ENCODE measurements around the gene FCGR2B. TPM values are rescaled to one million over a fixed set of nuclear protein-coding genes. Genes with fewer than 3 reads are reported as not detected.

The FCGR2B gene
- total RNA-seq, 1 experiment from 2014 or later = not detected

DNA sequence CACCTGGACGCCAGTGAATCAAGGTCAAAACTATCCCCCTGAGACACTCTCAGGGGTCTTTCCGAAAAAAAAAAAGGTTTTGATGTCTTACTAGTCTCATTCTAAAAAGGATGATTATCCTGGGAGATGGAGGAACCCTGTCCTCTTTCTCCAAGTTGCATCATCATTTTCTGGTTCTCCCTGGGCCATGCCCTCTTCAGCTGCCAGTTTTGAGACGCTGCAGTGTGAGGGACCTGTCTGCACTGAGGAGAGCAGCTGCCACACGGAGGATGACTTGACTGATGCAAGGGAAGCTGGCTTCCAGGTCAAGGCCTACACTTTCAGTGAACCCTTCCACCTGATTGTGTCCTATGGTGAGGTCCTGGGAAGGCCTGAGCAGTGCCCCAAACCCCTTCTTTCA, 47.6 kb downstream of the FCGR2B start:
- RAD21 ChIA-PET (ENCODE audit: low non-redundant PET in 1 of 2, low total read pairs in 2 of 2, uncharacterized antibody in 2 of 2, unreplicated experiment in 2 of 2) = no interaction called here
- POLR2A ChIA-PET = no interaction called here
- Histone ChIP-seq H3K4me2 (ENCODE audit: low read length) (no peak overlapping the region), H3K4me1 (ENCODE audit: control insufficient read depth in 1 of 2, insufficient read depth in 2 of 2, low read length in 2 of 2) (peaks cover 0 to 11% of the 10 kb centered on the region in 2 experiments; a peak in 2 of 4 replicates), H3K9me2 (ENCODE audit: insufficient read depth) (no peaks in the 10 kb centered on the region), H3K79me2 (ENCODE audit: insufficient read depth, low read length) (no peaks in the 10 kb centered on the region), H3K4me3 (replicated peaks in 1 of 2; ENCODE audit: low read depth in 1 of 2, low read length in 2 of 2) (no peak overlapping the region), H3K9me3 (ENCODE audit: control insufficient read depth in 1 of 2, insufficient read depth in 1 of 2, low read depth in 1 of 2, low read length in 2 of 2) (no peaks in the 10 kb centered on the region), H3K27ac (ENCODE audit: low read depth, low read length) (no peak overlapping the region), H3K9ac (ENCODE audit: low read length) (no peak overlapping the region), H3K36me3 (ENCODE audit: control insufficient read depth in 1 of 2, insufficient read depth in 2 of 2, low read length in 2 of 2) (no peaks in the 10 kb centered on the region), H4K20me1 (ENCODE audit: insufficient read depth) (no peaks in the 10 kb centered on the region), H2AFZ (ENCODE audit: low read depth, low read length, poor library complexity, severe bottlenecking) (no peak overlapping the region), H3K27me3 (ENCODE audit: insufficient read depth, low read length) (no peaks in the 10 kb centered on the region)
- TF ChIP-seq CEBPB (IDR thresholded peaks at IDR 0.05; ENCODE audit: low read depth) (peak; percentile 30; the same call in 1 of the 2 replicates), FOSL1 (IDR thresholded peaks at IDR 0.05; ENCODE audit: low read depth) (no peak)
- ATAC-seq (no peak), DNase-seq (ENCODE audit: low read depth, low spot score) (no peak)
- BruUV-seq (replicated peaks) = no TSS peak
- CTCF ChIA-PET = no interaction called here
- intact Hi-C loops (cut with micrococcal nuclease) = no loop called here

DNA sequence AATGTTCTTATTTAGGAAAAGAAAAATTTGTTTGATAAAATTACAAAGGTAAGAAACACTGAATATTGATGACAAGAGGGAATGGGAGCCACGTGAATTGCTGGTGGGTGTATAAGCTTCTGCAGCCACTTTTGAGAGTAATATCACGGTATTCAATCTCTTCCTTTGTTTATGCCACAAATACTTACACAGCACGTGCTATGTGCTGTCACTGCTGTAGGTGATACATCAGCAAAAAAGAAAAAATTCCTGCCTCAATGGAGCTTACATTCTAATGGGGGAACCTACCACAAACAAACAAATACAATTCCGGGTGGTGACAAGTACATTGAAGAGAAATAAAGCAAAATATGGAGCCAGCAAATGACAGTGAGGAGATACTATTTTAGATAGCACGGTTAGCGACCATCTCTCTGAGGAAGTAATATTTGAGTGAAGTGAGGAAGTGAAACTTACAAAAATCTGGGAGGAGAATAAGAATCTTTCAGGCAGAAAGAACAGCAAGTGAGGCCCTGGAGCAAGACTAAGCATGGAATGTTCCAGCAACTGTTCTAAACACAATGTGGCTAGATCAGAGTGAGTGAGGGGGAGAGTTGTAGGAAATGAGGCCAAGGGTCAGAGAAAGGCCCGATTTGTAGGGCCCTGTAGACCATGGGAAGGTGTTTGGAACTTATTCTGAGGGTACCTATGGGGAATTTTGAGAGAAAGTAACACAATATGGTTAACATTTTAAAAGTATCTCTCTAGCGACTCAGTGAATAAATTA, 55.8 kb downstream of the FCGR2B start:
- H2AFZ ChIP-seq (ENCODE audit: low read depth, low read length, poor library complexity, severe bottlenecking) = no peak overlapping the region
- H4K20me1 ChIP-seq (ENCODE audit: insufficient read depth) = no peaks in the 10 kb centered on the region
- DNase-seq (ENCODE audit: low read depth, low spot score) (no peak), ATAC-seq (no peak)
- BruUV-seq (replicated peaks) = no TSS peak
- ChIA-PET CTCF (no interaction called here), RAD21 (ENCODE audit: low non-redundant PET in 1 of 2, low total read pairs in 2 of 2, uncharacterized antibody in 2 of 2, unreplicated experiment in 2 of 2) (no interaction called here), POLR2A (no interaction called here)
- TF ChIP-seq EZH2 (IDR thresholded peaks at IDR 0.05) = no peak
- no peak for TF ChIP-seq CBX3 (IDR thresholded peaks at IDR 0.05; ENCODE audit: low read depth)
- no peak for TF ChIP-seq JUND (IDR thresholded peaks at IDR 0.05)
- TF ChIP-seq TCF7L2 (IDR thresholded peaks at IDR 0.05; ENCODE audit: borderline replicate concordance, extremely low read depth, insufficient read depth, insufficient read length) = no peak
- no peak for TF ChIP-seq CEBPB (IDR thresholded peaks at IDR 0.05; ENCODE audit: low read depth)
- no peak for TF ChIP-seq SIN3A (IDR thresholded peaks at IDR 0.05; ENCODE audit: low read depth)
- no peaks in the 10 kb centered on the region for H3K79me2 ChIP-seq (ENCODE audit: insufficient read depth, low read length)
- H3K4me1 ChIP-seq (ENCODE audit: control insufficient read depth in 1 of 2, insufficient read depth in 2 of 2, low read length in 2 of 2) = peaks cover 7 to 28% of the 10 kb centered on the region in 2 experiments
- no peak overlapping the region for H3K9ac ChIP-seq (ENCODE audit: low read length)
- H3K4me2 ChIP-seq (ENCODE audit: low read length) = no peak overlapping the region
- H3K27ac ChIP-seq (ENCODE audit: low read depth, low read length) = no peak overlapping the region
- H3K27me3 ChIP-seq (ENCODE audit: insufficient read depth, low read length) = no peaks in the 10 kb centered on the region
- no peaks in the 10 kb centered on the region for H3K9me3 ChIP-seq (ENCODE audit: control insufficient read depth in 1 of 2, insufficient read depth in 1 of 2, low read depth in 1 of 2, low read length in 2 of 2)
- H3K4me3 ChIP-seq (replicated peaks in 1 of 2; ENCODE audit: low read depth in 1 of 2, low read length in 2 of 2) = no peak overlapping the region
- no peaks in the 10 kb centered on the region for H3K9me2 ChIP-seq (ENCODE audit: insufficient read depth)
- intact Hi-C loops (cut with micrococcal nuclease) = no loop called here
- H3K36me3 ChIP-seq (ENCODE audit: control insufficient read depth in 1 of 2, insufficient read depth in 2 of 2, low read length in 2 of 2) = no peaks in the 10 kb centered on the region
